GM20000 (cell line): ENCODE measurements around the gene PCDHGA3.

ENCODE experiments used
- DNase-seq: peaks from one replicate; pipeline ENCODE4 v3.0.0; 2012; ENCODE audit warnings: low spot score
- TF ChIP-seq, protein P1 (sequence below): IDR thresholded peaks from 2 replicates; pipeline ENCODE4 v1.5.1; 2012; ENCODE audit warnings: mild to moderate bottlenecking, control low read depth; ENCODE audit errors: extremely low read depth, missing control alignments

The PCDHGA3 gene

DNA sequence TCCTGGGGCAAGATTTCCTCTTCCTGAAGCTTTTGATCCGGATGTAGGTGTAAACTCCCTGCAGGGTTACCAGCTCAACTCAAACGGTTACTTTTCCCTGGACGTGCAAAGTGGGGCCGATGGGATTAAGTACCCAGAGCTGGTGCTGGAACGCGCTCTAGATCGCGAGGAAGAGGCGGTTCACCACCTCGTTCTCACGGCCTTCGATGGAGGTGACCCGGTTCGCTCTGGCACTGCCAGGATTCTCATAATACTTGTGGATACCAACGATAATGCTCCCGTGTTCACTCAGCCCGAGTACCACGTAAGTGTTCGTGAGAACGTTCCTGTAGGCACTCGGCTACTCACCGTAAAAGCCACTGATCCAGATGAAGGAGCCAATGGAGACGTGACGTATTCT is 12.0 kb downstream of the PCDHGA3 start:
- DNase-seq: no peak
- TF ChIP-seq, protein P1, sequence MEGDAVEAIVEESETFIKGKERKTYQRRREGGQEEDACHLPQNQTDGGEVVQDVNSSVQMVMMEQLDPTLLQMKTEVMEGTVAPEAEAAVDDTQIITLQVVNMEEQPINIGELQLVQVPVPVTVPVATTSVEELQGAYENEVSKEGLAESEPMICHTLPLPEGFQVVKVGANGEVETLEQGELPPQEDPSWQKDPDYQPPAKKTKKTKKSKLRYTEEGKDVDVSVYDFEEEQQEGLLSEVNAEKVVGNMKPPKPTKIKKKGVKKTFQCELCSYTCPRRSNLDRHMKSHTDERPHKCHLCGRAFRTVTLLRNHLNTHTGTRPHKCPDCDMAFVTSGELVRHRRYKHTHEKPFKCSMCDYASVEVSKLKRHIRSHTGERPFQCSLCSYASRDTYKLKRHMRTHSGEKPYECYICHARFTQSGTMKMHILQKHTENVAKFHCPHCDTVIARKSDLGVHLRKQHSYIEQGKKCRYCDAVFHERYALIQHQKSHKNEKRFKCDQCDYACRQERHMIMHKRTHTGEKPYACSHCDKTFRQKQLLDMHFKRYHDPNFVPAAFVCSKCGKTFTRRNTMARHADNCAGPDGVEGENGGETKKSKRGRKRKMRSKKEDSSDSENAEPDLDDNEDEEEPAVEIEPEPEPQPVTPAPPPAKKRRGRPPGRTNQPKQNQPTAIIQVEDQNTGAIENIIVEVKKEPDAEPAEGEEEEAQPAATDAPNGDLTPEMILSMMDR: no peak

DNA sequence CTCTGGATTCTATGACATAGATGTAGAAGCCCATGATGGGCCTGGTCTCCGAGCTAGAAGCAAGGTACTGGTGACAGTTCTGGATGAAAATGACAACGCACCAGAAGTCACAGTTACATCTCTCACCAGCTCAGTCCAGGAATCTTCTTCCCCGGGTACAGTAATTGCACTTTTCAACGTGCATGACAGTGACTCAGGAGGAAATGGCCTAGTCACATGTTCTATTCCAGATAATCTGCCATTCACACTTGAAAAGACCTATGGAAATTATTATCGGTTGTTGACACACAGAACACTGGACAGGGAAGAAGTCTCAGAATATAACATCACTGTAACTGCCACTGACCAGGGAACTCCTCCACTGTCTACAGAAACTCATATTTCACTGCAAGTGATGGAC is 12.5 kb downstream of the PCDHGA3 start:
- TF ChIP-seq, protein P1: no peak
- no peak for DNase-seq

DNA sequence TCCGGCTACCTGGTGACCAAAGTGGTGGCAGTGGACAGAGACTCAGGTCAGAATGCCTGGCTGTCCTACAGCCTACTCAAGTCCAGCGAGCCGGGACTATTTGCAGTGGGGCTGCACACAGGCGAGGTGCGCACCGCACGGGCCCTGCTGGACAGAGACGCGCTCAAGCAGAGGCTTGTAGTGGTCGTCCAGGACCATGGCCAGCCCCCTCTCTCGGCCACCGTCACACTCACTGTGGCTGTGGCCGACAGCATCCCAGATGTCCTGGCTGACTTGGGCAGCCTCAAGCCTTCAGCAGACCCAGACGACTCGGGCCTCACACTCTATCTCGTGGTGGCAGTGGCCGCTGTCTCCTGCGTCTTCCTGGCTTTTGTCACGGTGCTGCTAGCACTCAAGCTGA is 13.3 kb downstream of the PCDHGA3 start:
- no peak for DNase-seq
- TF ChIP-seq, protein P1: no peak

DNA sequence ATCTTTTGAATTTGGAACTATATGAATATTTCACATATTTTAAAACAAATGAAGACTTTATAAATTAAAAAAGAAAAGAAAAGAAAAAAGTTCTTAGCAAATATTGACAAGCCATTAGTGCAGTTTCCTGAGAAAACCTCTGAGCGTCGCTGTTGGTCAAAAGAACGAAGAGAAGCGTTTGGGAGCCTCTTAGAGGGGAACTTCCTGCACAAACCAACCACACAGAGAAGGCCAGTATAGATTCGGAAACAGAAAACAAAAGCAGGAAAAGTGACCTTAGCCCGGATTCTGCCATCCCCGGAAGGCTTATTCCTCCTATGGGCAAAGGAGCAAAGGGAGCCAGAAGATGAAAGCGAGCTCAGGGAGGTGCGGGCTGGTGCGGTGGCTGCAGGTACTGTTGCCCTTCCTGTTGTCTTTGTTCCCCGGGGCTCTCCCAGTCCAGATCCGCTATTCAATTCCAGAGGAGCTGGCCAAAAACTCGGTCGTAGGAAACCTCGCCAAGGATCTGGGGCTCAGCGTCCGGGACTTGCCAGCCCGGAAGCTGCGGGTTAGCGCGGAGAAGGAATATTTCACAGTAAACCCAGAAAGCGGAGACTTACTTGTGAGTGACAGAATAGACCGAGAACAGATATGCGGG is 16.3 kb downstream of the PCDHGA3 start, which contains the start of gene PCDHGB2:
Gene PCDHGB2 (plus strand): TSS at position 205 of the 637 bp plus-strand sequence. CDS start 142 bp downstream, at position 347.
- peak; percentile 65 for DNase-seq
- TF ChIP-seq, protein P1: no peak

DNA sequence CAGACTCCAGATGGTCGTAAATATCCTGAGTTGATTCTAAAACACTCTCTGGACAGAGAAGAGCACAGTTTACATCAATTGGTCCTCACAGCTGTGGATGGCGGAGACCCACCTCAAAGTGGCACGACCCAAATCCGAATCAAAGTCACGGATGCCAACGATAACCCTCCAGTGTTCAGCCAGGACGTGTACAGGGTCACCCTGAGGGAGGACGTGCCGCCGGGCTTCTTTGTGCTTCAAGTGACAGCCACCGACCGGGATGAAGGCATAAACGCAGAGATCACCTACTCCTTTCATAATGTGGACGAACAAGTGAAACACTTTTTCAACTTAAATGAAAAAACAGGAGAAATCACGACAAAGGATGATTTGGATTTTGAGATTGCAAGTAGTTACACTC is 17.1 kb downstream of the PCDHGA3 start:
- DNase-seq: no peak
- TF ChIP-seq, protein P1: no peak

DNA sequence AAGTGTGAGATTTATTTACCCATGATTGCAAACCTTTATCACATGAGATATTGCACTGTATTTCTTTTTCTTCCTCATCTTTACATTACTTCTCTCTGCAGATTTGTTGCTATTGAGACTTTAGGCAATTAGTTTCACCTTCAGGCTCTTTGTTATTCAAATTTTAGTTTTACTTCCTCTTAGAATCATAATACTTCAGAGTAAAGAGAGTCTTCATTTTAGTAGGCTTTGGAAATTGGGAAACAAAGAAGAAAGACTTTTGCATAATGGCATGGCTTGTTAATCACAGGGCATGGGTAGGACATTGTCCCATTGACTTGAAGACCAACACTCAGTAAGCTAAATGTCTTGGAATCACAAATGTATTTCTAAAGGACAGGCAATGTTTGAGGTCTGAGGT is 19.1 kb downstream of the PCDHGA3 start:
- TF ChIP-seq, protein P1: no peak
- no peak for DNase-seq

DNA sequence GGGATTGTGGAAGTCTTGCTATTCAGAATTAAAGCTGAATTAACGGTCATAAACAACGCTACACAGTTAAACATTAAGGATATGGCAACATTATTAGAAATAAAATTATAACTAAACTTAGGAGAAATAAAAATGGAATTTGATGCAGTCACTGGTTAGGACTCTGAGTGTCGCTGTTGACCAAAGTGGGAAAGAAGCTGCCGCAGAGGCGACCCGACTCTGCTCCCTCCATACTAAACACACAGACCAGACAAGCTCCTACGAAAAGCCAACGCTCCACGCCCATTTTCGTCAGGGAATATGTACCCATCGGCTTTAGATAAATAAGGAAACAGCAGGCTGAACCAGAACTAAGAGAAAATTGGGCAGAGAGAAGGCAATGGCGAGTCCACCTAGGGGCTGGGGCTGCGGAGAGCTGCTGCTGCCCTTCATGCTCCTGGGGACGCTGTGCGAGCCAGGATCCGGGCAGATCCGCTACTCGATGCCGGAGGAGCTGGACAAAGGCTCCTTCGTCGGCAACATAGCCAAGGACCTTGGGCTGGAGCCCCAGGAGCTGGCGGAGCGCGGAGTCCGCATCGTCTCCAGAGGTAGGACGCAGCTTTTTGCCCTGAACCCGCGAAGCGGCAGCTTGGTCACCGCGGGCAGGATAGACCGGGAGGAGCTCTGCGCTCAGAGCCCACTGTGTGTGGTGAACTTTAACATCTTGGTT is 20.5 kb downstream of the PCDHGA3 start, which contains the start of gene PCDHGA5:
Gene PCDHGA5 (plus strand): TSS at position 211 of the 709 bp plus-strand sequence. CDS start 169 bp downstream, at position 380.
- no peak for DNase-seq
- TF ChIP-seq, protein P1: no peak
